HG03442 (cell line): Measurements from ENCODE around the gene CDKAL1.

Experiments
- ATAC-seq: cut with Tn5 transposase; IDR thresholded peaks from one replicate; pipeline ENCODE4 v1.9.1; 2021; ENCODE audit warnings: mild to moderate bottlenecking, moderate library complexity; ENCODE audit not compliant: unreplicated experiment

CDKAL1 gene

DNA sequence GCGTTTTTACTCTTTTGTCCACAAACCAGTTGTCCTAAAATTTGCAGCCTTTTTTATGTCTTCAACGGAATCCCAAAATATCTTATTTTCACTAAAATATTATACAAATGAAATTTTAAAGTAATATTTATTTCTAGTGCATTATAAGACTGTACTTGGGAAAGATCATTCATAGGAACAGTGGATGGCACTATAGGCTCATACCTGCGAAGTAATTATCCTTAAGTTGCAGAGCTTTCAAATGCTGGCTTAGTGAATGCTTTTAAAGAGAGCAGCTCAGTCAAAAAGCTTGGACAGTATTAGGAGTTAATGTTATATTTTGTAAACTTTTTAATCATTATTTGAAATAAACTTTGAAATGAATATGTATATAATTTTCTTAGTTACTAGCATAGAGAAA lies 254.9 kb downstream of the CDKAL1 start:
- no peak for ATAC-seq

DNA sequence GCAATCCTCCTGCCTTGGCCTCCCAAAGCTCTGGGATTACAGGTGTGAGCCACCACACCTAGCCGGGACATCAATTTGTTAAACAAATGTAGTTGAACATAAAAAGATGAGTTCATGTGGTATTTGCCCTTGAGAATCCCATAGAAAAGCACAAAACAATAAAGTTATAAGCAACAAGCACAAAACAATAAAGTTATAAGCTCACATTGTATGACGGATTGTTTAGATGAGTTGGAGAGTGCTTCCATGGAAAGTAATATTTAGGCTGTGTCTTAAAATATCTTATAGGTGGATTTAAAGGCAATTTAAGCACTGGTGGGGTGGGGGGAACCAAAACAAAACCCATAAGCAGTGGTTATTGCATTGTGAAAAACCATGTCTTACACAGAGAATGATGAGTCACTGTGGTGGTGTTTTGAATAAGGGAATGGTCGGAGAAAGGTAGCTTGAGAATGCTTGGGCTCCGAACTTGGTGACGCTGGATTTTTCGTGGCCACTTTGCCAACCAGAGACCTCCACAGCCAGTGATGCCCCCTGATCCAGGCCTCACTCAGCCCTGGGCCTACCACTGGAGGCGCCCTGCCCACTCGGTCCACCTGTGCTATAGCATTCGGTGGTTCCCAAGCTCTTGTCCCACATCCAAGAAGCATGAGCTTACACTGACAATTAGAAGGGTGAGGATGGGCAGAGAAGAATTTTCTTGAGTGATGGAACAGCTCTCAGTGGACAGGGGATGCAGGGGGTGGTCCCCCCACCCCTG lies 256.0 kb downstream of the CDKAL1 start:
- no peak for ATAC-seq

DNA sequence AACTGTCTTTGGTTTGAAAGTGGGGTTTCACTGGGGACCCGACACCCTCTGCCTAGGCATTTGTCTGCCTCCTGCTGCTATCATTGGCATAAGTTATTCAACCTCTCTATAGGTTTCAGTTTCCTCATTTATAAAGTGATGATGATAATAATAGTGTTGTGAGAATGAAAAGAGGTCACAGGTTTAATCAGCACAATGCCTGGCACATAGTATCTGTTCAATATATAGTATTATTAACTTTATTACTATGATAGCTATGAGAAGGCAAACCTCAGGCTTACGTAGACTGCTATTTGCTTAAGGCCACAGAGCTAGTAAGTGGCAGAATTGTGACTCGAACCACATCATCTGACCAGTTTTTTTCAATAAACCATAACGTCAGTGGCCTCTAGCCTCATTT lies 256.8 kb downstream of the CDKAL1 start:
- ATAC-seq, result no peak

DNA sequence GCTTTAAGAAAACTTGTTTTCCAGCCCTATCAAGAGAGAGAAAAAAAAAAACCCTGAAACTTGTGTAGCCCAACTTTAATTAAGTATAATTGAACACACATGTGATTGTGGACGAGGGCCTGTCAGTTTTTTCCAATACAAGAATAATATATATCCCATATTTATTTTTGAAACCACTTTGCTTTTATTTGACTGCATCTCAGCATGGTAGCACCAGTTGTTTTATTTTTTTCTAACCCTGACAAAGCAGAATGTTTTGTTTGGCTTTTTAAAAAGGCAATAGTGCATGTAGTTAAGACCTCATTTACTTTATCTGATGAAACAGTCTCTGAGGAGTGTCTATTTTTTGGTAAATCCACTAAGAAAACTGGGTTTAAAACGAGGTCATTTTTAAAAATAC lies 257.7 kb downstream of the CDKAL1 start:
- ATAC-seq, result no peak

DNA sequence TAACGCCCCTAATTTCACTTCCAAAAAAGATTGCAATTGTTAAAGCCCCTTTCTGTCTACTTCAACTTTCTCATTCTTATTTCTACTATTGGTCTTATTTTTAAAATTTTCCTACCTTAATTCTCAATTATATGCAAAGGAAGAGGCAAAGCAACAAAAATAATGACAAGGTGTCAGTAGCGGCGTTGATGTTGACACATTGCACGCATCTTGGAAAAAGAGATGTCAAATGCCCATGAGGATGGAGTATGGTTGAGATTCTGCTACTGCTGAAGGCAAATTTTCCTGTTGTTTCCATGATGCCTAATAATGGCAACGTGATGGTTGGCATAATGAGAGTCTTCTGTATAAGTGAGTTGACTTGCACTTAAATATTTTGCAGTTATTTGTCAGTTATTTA lies 258.9 kb downstream of the CDKAL1 start:
- ATAC-seq, result no peak

DNA sequence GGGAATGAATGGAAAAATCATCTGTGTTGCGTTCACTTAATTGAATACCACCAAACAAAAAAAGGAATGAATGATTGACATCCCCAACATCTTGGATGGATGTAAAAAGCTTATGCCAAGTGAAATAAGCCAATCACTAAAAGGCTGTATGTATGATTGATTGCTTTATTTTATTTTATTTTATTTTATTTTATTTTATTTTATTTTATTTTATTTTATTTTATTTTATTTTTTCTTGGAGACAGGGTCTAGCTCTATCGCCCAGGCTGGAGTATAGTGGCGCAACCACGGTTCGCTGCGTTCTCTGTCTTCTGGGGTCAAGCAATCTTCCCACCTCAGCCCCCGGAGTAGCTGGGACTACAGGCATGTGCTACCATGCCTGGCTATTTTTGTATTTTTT lies 263.3 kb downstream of the CDKAL1 start:
- no peak for ATAC-seq

DNA sequence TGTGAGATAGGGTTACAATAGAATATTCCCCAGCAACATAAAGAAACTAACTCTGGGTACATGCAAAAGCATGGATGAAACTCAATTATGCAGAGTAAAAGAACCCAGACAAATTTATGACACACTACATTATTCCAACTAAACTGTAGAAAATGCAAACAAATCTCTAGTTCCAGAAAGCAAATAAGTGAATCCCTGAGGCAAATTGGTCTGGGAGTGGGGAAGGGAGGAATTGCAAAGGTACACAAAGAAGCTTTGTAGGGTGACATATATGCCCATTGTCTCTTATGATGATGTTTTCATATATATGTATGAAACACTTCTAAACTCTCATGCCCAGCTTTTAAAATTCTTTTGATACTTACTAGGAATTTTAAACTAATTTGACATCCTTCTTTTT lies 266.0 kb downstream of the CDKAL1 start:
- no peak for ATAC-seq

DNA sequence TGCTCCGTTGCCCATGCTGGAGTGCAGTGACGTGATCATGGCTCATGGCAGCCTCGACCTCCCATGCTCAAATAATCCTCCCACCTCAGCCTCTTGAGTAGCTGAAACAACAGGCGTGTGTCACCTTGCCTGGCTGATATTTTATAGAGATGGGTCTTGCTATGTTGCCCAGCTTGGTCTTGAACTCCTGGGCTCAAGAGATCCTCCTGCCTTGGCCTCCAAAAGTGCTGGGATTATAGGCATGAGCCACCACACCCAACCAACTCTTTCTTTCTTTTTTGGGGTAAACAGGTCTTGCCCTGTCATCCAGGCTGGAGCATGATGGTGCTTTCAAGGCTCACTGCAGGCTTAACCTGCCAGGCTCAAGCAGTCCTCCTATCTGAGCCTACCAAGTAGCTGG lies 266.4 kb downstream of the CDKAL1 start:
- no peak for ATAC-seq

DNA sequence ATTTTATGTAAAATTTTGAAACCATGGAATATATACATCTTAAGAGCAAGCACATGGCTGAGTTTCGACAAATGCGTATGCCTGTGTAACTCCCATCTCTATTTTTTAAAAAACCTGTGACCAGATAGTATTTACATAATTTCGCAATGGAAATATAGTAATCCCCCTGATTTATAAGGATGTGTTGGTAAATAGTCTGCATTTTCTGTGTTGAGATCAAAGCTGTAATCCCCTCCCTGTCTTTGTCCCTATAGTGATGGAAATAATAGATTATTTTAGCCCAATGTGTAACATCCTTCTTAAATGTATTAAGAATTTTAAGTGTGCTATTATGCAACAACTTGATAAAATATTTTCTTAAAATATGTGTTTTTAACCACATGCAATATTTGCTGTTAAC lies 267.3 kb downstream of the CDKAL1 start:
- no peak for ATAC-seq

DNA sequence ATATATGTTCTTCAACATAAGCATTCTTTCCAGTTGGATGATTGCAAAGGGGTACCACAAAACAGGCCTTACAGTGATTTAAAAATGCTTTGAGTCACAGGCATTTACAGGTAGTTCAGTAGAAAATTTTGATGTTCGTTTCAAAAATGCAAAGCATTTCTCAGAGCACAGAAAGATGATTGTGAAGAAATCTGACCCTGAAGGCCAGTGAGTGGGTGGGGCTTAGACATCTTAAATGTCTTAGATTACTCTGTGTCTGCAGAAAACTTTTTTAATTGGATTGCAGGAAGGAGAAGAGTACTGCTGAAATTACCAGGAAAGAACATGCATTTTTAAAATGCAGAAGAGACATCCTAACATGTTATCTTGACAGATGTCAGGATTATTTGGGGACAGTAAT lies 268.3 kb downstream of the CDKAL1 start:
- ATAC-seq, result no peak

DNA sequence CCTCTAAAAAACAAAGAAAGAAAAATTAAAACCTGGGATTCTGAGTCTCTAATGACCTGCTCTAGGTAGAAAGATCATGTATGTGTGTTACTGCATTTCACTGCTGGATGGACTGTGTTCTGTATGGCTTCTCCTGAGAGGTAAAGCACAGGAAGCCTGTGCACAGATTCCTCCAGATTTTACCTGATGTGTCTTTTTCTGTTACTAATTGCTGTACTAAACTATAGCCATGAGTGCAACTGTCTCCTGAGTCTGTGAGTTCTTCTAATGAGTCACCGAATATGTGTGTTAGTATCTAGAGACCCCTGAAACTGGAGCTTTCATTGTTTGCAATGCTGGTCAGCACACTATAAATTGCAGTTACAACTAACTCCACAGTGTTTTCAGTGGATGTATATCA lies 270.8 kb downstream of the CDKAL1 start:
- ATAC-seq, result peak; percentile 80

DNA sequence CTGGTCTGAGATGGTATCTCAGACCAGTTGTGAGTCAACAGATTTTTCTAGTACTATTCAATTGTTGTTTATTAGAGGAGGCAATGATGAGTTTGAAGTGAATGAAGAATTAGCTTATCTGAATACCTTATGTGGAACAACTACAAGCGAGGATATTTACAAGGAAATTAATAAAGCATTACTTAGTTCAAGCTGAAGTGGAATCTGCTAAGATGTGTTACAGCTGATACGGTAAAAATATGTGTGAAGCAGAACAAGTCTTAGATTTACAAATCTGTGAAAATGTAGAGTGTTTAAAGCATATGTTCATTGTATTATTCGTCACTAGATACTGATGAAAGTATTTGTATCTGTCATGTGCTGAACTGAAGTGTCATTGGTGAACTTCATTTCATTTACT lies 272.4 kb downstream of the CDKAL1 start:
- no peak for ATAC-seq

DNA sequence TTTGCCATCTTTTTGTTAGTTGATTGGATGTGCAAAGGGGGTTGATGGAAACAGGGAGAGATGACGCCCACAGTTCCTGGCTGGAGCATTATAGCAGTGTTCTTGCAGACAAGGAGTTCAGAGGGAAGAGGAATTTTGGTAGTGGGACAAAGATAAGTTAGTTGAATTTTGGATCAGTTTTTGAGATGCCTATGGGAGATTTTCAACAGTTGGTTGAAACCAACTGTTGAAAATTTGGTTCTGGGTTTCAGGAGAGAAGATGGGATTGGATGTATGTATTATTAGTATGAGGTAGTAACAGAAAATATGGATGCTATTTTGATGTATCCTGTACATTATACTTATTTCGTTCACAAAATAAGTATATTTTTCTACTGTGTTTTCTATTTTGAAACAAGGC lies 274.2 kb downstream of the CDKAL1 start:
- no peak for ATAC-seq

DNA sequence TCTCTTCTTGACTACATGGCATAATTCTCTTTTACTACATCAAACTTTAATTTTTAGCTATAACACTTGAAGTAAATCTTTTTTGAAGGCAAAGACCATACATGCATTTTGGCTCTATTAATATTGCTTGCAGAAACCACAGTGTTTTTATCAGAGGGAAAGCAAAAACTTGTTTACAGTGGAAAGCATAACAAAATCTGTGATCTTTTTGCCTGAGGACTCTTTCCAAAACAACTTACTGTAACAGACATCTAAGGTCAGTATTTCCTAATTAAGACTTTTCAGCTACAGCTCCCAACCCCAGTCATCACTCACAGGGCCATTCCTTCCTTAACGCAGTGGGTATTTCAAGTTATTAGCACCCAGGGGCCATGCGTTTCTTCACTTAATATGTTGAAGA lies 274.7 kb downstream of the CDKAL1 start:
- ATAC-seq, result no peak

DNA sequence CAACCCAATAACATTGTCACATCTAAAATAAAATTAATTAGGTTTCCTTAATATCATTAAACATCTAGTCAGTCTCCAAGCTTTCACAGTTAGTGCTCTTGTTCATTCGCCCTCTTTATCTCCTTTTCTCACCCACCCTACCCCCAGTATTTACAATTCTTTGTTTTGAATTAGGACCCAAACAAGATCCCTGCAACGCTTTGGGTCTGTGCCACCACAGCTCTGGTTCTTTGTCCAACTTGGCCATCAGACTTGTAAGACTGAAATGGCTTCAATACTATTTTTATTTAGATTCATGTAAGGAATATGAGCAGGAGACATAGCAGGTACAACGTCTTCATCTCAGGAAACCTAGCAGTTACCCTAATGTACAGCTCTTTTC lies 276.5 kb downstream of the CDKAL1 start:
- no peak for ATAC-seq

DNA sequence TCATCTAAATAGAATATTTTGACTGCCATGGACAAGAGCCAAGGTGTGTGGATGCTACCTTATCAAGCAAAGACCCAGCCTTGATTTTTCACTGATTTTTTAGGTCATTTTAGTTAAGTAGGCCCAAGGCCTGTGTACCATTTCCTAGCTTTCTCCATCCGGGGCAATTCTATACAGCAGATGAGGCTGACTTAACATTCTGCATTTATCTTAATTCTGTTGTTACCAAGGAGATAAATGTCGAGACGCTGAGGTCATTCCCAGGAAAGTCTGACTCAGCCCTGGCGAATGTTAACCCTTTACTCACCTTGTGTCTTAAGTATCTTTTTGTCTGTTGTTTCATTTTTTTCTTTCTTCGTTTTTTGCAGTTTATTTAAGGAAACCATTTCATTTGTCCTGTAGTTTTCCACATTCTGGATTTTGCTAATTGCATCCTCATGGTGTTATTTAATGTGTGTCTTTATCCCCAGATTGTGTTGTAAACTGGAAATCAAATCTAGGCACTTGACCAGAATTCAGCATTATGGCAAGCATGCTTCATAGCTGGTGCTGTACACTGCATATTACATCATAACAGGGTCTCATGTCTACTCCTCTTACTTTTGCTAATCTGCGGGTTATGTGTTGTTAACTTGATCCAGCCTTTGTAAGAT lies 277.0 kb downstream of the CDKAL1 start:
- ATAC-seq, result no peak

DNA sequence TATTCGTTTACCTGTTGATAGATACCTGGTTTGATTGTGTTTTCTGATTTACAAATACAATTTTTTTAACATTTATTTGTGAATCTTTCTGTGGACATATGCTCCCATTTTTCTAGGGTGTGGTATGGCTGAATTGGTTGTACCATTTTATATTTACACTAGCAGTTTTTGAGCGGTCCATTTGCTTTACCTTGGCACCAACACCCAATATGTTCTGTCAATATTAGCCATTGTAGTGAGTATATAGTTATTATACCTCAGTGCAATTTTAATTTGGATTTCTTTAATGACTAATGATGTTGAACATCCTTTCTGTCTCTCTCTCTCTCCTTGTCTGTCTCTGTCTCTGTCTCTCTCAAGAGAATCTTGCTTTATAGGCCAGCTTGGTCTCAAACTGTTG lies 278.5 kb downstream of the CDKAL1 start:
- no peak for ATAC-seq

DNA sequence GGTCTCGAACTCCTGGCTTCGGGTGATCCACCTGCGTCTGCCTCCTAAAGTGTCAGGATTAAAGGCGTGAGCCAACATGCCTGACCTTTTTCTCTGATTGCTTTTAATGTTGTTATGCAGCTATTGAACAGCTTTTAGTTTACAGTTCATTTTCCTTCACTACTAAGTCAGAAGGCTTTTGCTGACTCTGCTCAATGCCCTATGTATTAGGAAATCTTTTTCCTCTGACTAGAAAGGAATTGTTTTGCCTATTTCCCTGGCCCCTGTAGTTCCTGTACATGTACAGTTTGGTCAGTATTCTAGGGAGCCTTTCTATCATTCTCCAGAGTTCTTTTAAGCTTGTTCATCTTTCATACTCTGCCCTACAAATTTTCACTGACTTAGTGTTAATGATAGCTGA lies 280.2 kb downstream of the CDKAL1 start:
- no peak for ATAC-seq

DNA sequence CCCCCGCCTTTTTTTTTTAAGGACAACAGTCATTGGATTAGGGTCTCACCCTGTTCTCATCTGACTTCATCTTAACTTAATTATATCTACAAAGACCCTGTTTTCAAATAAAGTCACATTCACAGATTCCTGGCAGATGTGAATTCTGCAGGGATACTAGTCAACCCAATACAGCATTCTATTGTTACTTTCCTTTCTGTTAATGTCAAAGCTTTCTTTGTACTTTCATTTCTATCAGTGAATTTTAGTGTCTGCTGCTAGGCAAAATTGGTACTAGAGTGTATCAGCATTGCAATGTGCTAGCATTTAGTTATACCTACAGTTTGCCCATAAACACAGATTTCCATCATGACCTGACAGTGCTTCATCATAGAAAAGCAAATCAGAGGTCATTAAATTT lies 281.9 kb downstream of the CDKAL1 start:
- no peak for ATAC-seq

DNA sequence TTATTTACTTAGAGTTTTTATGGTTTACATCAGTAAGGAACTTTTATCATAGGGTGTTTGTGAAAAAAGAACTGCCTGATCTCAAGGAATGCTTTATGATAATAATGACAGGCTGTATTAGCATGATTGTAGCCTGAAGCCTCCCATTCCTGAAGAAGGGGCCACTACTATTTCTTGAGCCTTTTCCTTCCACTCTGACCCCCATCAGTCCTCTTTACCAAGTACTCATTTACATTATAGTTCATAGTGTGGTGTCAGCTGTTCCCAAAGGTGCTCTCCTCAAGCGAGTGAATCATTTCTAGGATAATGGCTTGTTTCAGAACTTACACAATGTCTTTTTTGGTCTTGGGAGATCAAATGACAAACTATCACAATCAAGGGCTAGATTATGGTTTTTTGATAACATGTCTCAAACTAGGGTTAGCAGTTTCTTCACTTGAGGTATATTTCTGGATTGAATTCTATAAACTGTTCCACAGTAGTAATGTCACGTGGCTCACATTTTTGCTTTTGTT lies 283.6 kb downstream of the CDKAL1 start:
- no peak for ATAC-seq

DNA sequence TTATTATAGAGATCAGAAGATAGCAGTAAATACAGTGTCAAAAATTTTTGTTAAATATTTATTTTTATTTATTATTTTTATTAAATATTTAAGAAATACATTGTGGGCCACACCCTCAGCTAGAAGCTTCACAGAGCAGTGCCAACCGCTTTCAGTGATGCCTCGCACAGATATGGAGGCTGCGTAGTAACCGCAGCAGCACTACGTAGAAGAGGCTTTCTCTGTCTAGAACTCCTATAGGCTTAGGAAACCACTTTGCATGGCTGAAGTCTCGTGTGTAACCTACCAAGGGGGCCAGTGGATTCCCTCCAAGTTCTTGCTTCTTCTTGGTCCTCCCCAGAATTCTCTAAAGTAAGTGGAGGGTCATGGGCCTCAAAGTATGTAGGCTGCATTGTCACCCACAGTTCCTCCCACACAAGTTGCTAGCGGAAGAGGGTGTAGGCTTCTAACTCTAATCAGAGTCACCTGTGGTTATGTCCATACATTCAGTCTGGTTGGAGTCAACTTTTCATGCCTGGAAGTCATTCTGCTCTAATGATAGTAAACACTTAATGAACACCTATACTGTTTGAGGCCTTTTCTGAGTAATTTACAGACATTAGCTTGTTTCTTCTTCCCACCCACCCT lies 285.6 kb downstream of the CDKAL1 start:
- ATAC-seq, result no peak

DNA sequence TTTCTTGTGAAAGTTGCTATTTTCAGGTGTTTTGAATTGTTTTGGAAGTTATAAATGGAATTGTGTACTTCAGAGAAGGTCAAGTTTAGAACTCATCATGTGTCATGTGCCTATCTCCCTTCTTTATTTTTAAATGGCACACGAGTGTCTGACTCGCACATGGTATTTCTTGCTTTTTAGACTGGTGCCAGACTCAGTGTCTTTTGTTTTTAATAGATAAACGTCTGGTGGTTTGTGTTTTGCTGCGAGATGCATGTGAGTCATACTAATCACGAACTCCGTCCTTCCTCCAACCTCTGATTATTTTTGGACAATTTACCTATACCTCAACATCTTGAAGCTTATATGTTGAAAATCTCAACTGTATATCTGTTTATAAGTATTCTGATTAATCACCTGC lies 292.1 kb downstream of the CDKAL1 start:
- no peak for ATAC-seq
